ENCODE measurements around the gene FLNB.

FLNB gene

DNA sequence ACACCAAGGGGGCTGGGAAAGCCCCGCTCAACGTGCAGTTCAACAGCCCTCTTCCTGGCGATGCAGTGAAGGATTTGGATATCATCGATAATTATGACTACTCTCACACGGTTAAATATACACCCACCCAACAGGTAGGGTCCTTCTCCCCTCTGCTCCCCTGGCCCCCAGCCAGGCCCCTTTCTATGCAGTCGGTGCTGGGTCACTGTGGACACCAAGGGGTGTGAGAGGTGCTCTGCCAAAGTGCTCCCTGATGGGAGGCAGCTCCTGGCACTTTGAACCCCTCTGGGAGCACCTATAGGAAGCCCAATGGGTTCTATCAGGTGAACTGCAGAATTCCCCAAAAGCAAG, 103.9 kb downstream of the FLNB start:
- no peak for DNase-seq

- DNase-seq: no peak
These were observed 107.0 kb downstream of the FLNB start for GRCh38 chr3:58115175-58115574.

DNA sequence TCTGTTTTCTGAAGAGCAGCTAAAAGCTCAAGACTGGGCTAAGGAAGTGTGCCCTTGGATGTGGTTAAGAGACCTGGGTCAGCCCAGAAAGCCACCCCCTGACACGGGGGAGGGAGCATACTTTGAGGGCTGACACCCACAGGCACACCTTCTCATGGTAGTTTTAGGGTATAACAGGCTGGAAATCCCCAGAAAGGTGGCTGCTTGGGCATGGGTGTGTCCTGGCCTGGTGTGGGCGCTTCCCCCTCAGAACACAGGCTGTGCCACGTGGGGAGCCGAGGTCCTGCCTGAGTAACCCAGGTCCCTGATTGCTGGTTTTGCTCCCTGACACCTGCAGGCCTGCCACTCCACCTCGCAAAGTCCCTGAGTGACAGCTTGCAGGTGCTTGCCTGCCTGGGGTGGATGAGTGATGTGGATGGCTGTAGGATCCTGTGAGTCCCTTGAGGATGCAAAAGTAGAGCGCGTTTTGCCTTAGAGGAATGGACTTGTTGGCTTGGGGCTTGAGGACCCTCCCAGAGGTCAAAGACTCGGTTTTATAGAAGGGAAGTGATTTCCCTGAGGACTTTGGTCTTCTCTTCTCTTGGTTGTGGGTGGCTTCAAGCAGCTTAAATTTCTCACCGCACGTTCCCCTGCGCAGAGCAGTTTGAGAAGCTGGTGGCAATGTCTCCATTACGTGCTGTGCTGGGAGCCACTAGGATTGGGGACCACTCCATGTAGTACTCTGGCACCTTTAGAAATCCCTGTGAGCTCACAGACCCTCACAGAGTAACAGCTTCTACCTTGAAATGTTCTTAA, 108.1 kb downstream of the FLNB start:
- no peak for DNase-seq

- DNase-seq: no peak
These were observed 108.8 kb downstream of the FLNB start for GRCh38 chr3:58116985-58117384.

GRCh38 chr3:58117561-58118181, 109.4 kb downstream of the FLNB start:
- peak; percentile 48 for DNase-seq

- DNase-seq: no peak
These were observed 111.0 kb downstream of the FLNB start for GRCh38 chr3:58119186-58119585.

DNA sequence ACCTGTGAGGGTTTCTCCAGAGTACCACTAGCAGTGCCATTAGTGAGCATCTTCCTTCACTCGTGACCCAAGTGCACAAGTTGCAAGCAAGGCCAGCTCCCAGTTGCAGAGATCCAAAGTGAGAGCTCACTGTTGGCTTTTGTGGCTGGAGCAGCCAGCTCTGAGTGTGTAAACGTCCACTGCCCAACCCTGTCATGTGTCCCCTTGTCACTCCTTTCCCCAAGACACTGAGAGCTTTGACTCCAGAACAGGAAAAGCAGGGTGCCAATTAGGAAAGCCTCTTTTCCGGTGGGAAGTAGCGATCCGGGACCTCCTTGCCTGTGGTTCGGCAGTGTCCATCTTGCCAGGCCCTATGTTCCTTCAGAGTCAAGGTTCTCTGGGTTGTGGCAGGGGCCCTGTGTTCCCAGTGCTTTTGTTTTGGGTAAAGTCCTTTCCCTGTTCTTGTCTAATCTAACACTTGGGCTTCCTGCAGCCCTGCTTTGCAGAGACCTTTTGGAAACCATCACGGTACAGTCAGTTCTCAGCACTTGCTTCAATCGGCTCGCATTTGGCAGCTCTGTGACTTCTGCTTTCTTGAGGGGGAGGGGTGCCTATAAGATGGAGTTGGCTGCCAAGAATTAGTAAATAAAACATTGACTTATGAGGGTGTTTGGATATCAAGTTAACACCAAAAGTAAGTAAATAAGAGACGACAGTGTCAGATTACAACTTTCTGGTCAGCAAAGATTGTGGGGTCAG, 112.0 kb downstream of the FLNB start:
- no peak for DNase-seq

DNA sequence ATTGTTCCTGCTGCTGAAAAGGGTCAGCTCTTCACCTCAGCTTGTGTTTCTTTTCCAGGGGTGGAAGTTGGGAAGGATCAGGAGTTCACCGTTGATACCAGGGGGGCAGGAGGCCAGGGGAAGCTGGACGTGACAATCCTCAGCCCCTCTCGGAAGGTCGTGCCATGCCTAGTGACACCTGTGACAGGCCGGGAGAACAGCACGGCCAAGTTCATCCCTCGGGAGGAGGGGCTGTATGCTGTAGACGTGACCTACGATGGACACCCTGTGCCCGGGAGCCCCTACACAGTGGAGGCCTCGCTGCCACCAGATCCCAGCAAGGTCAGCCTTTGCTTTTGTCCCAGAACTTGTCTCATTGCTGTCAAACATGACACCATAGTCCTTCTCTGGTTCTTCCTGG, 113.0 kb downstream of the FLNB start:
- DNase-seq: no peak

GRCh38 chr3:58122936-58123700, 114.9 kb downstream of the FLNB start:
- no peak for DNase-seq

- DNase-seq: no peak
These were observed 116.2 kb downstream of the FLNB start for GRCh38 chr3:58124387-58124786.

- DNase-seq: no peak
These were observed 121.0 kb downstream of the FLNB start for GRCh38 chr3:58129041-58129770.

DNA sequence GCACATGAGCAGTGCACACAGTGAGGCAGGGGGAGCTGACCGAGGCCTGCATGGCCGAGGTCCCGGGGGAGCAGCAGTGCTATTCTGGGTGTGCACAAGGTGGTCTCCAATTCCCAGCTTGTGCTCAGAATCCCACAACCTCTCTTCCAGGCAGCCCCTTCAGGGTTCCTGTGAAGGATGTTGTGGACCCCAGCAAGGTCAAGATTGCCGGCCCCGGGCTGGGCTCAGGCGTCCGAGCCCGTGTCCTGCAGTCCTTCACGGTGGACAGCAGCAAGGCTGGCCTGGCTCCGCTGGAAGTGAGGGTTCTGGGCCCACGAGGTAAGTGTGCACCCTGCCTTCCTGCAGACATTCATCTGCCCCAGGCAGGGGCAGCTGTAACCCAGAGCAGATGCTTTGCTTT, 122.4 kb downstream of the FLNB start:
- DNase-seq: no peak

DNA sequence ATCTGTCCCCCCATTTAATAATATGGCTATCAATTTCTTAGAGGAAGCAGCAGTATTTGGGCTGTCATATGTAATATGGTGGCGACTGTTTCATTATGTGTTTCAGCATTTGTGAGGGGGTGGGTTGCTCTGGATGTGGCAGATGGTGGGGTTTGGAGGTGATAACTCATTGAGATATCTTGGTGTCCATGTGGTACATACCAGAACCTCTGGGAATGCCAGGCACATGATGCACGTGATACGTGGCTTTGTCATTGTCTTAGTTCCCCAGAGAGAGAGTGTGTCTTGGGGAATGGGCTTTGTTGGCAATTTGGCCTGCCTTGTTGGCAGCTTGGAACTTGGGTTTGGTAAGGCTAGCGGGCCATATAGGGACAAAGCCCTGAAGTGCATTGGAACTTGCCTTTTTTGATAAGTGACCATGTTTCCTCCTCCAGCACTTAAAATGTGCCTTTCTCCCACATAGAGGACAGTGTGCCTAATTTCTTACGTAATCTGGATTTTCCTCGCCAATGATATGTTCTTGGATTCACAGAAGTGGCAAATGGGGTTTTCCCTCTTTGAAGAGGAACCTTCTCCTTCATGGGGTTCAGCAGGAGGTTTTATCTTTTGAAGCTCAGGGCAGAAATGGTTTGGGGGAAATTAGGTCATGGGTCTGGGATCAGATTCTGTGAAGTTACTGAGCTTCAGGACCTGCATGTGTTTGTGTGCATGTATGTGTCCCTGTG, 123.0 kb downstream of the FLNB start:
- DNase-seq: no peak

- DNase-seq: no peak
These were observed 124.6 kb downstream of the FLNB start for GRCh38 chr3:58132850-58133249.

GRCh38 chr3:58134468-58134867, 126.2 kb downstream of the FLNB start:
- DNase-seq: no peak

DNA sequence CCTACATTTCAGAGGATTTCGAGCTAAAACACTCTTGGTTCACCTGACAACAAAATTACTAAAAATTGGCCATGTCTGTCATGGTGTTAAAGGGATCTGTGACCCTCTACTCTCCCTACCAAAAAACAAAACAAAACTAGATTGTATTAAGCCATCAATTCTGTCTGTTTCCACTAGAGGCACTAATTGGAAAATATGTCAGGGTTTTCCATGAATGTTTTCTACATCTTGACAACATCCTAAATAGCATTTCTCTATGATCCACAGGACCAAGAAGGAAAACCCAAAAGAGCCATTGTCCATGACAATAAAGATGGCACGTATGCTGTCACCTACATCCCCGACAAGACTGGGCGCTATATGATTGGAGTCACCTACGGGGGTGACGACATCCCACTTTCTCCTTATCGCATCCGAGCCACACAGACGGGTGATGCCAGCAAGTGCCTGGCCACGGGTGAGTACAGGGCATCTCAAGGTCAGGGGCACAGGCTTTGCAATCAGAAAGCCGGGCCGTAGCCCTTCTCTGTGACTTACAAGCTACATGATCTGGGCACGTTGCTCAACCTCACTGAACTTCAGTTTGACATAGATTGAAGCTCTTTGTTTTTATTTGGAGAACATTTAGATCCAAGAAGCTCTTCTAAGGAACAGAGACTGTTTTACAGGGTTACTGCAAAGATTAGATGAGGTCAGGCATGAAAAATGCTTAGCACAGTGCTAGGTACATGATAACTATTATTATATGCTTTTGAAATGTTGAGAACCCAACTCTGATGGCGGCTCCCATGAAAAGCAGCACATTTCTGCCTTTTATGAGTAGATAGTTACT, 127.7 kb downstream of the FLNB start:
- DNase-seq: no peak

- no peak for DNase-seq
These were observed 129.1 kb downstream of the FLNB start for GRCh38 chr3:58137306-58137705.

DNA sequence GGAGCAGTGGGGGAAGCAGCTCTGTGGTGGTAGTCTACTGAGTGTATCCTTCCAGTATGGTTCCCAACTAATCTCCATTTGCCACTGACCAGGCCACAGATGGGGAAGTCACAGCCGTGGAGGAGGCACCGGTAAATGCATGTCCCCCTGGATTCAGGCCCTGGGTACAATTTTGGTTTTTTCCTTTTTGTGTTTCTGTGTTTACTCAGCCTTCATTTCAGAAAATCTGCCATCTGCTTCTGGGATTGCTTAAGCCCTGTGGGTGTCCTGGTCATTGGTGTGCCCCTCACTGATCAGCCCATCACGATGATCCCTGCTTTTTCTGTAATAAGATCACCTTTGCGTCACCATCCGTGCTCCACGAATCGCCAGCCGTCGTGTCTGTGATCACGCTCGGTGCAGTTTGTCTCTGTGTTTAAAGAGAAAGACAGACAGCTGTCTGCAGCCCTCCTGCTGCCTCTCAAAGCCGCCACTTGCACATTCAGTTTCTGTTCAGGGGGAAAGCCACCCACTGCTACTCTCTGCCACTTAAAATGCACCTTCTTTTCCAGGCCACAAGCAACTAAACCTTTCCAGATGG, 133.6 kb downstream of the FLNB start:
- no peak for DNase-seq

- DNase-seq: no peak
These were observed 135.3 kb downstream of the FLNB start for GRCh38 chr3:58143417-58144055.
